GM21576 (cell line): Measurements from ENCODE around the gene DESI1.
"Not testable (repeated sequence)": the region's sequence is repeated elsewhere in the genome, so short reads cannot be mapped to it uniquely, and the experiment has no call there.

Experiments used
- ATAC-seq: cut with Tn5 transposase; IDR thresholded peaks from one replicate; pipeline ENCODE4 v1.9.1; 2021; ENCODE audit warnings: mild to moderate bottlenecking, moderate library complexity; ENCODE audit not compliant: unreplicated experiment

DESI1 gene

DNA sequence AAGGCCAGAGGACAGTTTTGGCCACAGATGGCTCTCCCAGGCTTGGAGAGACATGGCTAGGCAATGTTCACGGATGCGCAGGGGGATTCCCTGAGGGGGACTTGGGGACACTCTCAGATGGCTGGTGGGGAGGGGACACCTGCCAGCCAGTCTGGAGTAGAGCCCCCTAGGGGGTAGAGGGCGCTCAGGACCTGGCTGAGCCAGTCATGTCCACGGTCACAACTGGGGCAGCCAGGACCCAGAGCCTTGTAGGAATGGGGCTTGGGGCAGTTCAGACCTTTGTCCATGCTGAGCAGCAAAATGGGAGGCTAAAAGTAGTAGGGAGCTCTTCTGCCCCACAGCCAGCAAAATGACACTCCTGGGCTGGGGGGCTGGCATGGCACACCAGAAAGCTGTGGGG, 58.4 kb downstream of the DESI1 start:
- ATAC-seq, result no peak

DNA sequence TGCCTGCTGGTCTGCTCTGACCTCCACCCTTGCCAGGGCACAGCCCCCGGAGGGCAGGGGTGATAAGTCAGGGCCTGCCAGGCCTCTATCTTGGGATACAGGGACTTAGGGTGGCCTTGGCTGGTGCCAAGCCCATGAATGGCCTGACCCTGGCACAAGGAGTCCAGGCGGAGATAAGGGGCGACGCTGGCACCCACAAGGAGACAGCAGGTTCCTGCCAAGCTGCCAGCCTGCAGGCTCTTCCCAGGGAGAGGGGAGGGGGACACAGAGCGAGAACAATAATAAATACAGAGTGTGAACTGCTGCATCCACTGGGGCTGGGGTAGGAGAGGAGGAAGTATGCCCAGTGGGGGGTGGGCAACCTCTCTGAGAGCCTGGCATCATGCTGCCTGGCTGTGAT, 59.1 kb downstream of the DESI1 start:
- no peak for ATAC-seq

DNA sequence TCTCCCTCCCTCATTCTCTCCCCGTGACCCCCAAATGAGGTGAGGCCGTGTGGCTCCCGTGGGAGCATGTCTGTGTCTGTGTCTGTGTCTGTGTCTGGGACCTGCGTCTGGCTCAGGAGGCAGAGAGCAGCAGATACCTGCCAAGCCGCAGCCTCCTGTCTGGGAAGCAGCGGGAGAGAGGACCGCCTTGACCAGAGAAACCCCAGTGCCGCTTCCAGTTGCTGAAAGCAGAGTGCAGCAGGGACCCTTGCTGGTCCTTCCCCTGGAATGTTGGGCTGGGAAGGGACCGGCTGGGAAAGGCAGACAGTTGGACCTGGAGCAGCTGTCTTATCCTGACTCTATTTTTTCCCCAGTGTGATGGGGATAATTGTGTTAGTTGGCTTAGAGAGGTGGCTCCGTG, 59.5 kb downstream of the DESI1 start:
- ATAC-seq, result no peak

DNA sequence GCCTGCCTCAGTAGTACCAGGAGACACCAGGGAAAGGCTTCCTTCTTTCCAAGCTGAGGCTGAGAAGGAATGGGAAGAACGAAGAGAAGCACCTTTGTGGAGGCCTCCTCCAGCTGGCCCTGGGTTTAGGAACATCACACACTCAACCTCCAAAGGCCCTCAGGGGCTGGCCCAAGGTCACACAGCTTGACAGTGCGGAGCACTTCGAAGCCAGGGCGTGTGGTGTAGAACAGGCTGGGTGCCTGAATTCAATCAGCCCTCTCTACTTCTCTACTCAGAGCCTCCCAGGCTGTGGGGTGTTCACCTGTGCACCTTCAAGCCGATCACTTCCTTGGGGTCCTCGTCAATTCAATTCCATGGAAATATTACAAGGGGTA, 60.8 kb downstream of the DESI1 start:
- no peak for ATAC-seq

DNA sequence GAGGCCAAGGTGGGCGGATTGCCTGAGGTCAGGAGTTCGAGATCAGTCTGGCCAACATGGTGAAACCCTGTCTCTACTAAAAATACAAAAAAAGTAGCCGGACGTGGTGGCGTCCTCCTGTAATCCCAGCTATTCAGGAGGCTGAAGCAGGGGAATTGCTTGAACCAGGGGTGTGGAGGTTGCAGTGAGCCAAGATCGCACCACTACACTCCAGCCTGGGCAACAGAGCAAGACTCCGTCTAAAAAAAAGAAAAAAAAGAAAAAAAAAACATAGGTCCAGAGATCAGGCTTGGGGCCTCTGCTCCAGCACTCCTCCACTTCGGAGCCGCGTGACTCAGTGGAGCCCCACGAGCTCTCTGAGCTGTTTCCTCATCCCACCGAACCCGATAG, 62.6 kb downstream of the DESI1 start:
- not testable (repeated sequence) for ATAC-seq

DNA sequence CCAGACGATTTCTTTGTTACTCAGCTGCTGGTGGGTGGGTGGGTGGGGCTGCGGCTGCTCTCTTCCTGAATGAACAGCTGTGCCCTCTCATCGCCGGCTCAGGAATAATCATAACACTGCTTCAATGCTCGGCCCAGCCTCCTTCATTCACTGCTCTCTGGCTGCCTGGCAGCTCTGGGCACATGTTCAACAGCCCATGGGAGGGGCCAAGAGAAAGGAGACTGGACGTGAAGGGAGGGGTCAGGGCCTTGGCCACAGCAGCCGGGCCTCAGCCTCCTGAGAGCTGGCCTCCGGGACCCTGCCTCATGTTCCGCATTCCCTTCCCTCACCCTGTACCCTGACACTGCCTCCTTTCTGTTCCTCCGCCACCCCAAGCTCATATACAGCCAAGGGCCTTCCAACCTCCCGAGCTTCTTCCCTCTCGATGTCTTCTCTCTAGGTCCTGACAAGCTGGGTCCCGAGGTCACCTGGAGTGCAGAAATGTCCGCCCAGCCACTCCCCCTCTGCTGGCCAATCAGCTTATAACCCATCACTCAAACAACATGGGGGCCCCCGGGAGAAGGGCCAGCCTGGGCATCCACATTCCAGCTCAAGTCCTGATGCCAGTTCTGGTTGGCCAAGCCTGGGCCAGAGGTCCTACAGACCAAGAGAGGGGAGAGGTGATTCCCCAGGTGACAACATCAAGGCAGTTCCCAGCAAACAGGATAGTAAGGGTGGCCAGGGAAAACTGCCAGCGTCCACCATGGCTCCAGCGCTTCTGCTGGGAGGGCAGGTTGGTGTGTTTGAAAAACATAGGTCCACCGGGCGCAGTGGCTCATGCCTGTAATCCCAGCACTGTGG, 63.2 kb downstream of the DESI1 start:
- no peak for ATAC-seq

DNA sequence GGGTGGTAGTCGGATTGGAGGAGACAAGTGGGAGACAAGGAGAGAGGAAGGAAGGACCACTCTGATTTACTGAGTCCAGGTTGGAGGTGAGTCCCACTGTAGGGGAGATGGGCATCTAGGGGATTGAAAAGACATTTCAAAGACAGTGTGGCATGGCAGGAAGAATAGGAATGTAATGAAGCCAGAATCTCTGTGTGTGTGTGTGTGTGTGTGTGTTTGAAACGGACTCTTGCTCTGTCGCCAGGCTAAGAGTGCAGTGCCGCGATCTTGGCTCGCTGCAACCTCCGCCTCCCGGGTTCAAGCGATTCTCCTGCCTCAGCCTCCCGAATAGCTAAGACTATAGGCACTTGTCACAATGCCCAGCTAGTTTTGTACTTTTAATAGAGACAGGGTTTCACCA, 64.3 kb downstream of the DESI1 start:
- ATAC-seq, result no peak

DNA sequence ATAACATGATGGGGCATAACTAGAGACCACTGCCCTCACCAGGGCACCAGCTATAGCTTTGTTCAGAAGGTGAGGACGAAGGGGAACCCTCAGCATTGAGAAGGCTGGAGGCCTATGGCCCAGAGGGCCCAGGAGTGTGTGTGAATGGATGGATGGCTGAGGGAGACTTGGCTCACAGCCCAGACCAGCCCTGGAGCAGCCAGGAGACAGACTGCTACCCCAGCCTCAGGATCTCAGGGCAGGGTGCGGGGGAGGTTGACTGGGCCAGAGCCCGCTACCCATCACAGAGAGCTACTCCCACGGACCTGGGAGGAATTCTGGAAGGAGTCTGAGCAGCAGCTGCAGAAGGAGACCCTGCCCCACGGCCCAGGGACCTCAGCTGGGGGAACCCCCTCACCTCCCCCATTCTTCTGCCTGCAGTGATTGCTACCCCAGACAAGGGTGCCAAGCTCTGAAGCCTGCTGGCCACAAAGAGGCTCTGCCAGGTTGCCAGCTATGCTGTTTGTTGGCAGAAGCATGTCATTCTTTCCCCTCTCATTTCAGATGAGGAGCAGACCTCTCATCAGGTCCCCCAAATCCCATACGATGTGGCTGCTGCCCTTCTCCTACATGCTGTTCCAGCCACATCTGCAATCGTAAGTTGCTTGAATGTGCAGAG, 65.4 kb downstream of the DESI1 start:
- ATAC-seq, result no peak

DNA sequence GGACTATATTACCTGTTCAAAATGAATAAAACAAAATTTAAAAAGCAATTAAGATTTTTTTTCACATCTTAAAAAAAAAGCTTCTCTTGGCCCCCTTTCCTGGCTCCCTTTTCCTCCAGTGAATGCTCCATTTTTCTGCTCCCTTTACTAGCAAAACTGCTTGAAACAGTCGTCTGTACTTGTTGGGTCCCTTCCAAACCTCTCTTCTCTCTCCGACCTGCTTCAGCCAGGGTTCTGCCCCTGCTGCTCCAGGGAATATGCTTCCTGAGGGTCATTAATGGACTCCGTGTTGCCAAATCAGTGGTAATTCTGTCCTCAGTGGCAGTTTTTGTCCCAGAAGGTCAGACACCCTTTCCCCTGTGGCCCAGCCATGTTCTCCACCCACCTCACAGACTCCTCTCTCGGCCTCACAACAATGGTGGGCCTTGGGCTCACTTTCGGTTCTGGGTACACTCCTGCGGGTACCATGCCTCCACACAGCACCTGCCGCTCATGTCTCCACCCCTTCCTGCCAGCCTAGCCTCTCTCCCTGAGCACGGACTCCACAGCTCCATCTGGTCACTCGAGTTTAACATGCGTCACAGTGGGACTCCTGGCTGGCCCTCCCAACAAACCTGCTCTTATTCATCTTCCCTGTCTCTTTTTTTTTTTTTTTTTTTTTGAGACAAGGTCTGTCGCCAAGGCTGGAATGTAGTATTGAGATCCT, 68.8 kb downstream of the DESI1 start:
- no peak for ATAC-seq

DNA sequence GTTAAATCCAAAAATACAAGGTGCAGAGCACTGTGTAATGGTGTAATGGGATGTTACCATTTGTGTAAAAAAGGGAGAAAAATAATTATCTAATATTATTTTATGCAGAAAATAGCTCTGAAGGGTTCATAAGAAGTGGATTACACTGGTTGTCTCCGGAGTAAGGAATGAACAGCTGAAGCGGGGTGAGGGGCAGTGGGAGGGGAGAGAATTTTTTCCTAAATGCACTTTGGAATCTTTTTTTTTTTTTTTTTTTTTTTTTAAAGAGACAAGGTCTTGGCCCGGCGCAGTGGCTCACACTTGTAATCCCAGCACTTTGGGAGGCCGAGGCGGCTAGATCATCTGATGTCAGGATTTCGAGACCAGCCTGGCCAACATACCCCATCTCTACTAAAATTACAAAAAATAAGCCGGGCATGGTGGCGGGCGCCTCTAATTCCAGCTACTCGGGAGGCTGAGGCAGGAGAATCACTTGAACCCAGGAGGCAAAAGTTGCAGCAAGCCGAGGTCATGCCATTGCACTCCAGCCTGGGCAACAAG, 69.8 kb downstream of the DESI1 start:
- ATAC-seq, result no peak

DNA sequence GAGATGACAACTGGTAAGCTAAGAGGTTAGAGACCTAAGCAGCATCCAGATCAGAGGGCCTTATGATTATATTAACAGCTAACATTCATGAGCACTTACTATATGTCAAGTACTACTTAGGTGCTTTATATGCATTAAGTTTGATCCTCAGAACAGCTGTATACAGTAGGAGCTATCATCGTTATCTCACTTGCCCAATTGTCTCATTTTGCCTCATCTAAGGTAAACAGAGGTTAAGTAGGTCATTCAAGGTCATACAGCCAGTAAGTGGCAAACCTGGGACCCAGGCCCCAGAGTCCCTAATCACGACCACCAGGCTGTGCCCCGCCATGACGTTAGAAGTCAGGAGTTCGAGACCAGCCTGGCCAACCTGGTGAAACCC, 72.0 kb downstream of the DESI1 start:
- no peak for ATAC-seq
